ENCODE measurements around the gene BTBD3.

GRCh38 chr20:11901127-11901526, 16.6 kb upstream of the BTBD3 start:
- TF ChIP-seq CTCF (IDR thresholded peaks at IDR 0.05; ENCODE audit: low read depth, low read length, missing input control) (no peak), YY1 (IDR thresholded peaks at IDR 0.05) (no peak), REST (IDR thresholded peaks at IDR 0.05) (no peak), ATF3 (IDR thresholded peaks at IDR 0.05) (no peak), HNF4A (conservative IDR thresholded peaks at IDR 0.05) (no peak), TAF1 (conservative IDR thresholded peaks at IDR 0.05) (no peak), NR2F2 (IDR thresholded peaks at IDR 0.05) (no peak), MAX (IDR thresholded peaks at IDR 0.05) (no peak), RXRA (IDR thresholded peaks at IDR 0.05) (no peak), RAD21 (IDR thresholded peaks at IDR 0.05) (no peak), GABPA (IDR thresholded peaks at IDR 0.05 in 1 of 2, conservative IDR thresholded peaks at IDR 0.05 in 1 of 2) (no peak), FOXA1 (IDR thresholded peaks at IDR 0.05) (no peak)

Measured in liver (tissue), 3 donors.